ENCODE data around the gene RTN3. TPM values are rescaled to one million over a fixed set of nuclear protein-coding genes. Genes with fewer than 3 reads are reported as not detected.

RTN3 gene
- total and polyA plus RNA-seq, 9 of the 15 experiments (the other 6 are each of a cell fraction or from before 2014, with no cell fraction given), result 41.6 to 169 (median 93.5) TPM

DNA sequence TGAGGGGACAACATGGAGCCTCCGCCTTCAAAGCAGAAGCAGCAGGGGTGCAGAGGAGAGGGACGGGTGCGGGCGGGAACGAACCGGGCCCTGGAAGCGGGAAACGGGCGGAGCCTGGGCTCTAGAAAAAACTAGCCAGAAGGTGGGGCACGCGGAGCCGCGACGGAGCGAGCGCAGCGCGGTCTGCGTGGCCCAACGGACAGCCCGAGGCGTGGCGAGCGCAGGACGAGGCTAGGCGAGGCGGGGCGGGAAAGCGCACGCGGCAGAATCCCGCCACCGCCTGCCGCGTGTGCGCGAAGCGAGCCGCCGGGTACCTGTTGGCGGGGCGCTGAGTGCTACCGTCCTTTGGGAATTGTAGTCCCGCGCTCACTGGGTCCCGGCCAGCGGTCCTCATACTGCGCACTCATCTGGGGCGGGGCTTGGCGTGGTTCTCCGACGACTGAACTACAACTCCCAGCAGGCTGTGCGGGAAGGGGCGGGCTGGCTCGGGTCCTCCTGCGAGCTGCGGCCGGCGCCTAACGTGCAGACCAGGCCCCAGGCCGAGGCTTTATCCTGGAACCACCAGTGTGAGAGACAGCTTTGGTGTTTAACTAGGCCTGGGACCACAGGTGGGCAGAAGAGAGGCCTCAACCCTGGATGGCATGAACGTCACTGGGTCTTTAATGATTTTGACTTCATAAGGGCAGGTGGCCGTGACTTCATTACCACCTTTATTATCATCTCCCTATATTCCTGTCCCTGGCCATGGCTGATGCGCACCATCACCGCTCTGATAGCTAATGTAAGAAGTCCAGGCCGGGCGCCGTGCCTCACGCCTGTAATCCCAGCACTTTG lies 9.8 kb upstream of the RTN3 start, which contains the start of gene ATL3 (continued):
- TF ChIP-seq, protein P1, sequence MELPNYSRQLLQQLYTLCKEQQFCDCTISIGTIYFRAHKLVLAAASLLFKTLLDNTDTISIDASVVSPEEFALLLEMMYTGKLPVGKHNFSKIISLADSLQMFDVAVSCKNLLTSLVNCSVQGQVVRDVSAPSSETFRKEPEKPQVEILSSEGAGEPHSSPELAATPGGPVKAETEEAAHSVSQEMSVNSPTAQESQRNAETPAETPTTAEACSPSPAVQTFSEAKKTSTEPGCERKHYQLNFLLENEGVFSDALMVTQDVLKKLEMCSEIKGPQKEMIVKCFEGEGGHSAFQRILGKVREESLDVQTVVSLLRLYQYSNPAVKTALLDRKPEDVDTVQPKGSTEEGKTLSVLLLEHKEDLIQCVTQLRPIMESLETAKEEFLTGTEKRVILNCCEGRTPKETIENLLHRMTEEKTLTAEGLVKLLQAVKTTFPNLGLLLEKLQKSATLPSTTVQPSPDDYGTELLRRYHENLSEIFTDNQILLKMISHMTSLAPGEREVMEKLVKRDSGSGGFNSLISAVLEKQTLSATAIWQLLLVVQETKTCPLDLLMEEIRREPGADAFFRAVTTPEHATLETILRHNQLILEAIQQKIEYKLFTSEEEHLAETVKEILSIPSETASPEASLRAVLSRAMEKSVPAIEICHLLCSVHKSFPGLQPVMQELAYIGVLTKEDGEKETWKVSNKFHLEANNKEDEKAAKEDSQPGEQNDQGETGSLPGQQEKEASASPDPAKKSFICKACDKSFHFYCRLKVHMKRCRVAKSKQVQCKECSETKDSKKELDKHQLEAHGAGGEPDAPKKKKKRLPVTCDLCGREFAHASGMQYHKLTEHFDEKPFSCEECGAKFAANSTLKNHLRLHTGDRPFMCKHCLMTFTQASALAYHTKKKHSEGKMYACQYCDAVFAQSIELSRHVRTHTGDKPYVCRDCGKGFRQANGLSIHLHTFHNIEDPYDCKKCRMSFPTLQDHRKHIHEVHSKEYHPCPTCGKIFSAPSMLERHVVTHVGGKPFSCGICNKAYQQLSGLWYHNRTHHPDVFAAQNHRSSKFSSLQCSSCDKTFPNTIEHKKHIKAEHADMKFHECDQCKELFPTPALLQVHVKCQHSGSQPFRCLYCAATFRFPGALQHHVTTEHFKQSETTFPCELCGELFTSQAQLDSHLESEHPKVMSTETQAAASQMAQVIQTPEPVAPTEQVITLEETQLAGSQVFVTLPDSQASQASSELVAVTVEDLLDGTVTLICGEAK (IDR thresholded peaks at IDR 0.05), result peak; percentile 25; the same call in 1 of the 2 replicates
- TF ChIP-seq, protein P1 (CRISPR knock-in tag; IDR thresholded peaks at IDR 0.05), result peak; percentile 93
- TF ChIP-seq CREB1 (IDR thresholded peaks at IDR 0.05), result peak; percentile 62
- peak; percentile 93 for TF ChIP-seq CREB1 (CRISPR knock-in tag; IDR thresholded peaks at IDR 0.05)
- no peak for TF ChIP-seq ELF1 (tag; IDR thresholded peaks at IDR 0.05)
- TF ChIP-seq, protein P2, sequence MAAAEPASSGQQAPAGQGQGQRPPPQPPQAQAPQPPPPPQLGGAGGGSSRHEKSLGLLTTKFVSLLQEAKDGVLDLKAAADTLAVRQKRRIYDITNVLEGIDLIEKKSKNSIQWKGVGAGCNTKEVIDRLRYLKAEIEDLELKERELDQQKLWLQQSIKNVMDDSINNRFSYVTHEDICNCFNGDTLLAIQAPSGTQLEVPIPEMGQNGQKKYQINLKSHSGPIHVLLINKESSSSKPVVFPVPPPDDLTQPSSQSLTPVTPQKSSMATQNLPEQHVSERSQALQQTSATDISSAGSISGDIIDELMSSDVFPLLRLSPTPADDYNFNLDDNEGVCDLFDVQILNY (CRISPR knock-in tag; IDR thresholded peaks at IDR 0.05), result peak; percentile 100
- TF ChIP-seq NCOA2 (IDR thresholded peaks at IDR 0.05; ENCODE audit: partially characterized antibody in 2 of 2), result no peak
- no peak for TF ChIP-seq HNRNPK (IDR thresholded peaks at IDR 0.05; ENCODE audit: low read depth, low read length, poor library complexity, severe bottlenecking)
- TF ChIP-seq, protein P3, sequence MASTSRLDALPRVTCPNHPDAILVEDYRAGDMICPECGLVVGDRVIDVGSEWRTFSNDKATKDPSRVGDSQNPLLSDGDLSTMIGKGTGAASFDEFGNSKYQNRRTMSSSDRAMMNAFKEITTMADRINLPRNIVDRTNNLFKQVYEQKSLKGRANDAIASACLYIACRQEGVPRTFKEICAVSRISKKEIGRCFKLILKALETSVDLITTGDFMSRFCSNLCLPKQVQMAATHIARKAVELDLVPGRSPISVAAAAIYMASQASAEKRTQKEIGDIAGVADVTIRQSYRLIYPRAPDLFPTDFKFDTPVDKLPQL (IDR thresholded peaks at IDR 0.05; ENCODE audit: extremely low read depth, insufficient read length), result no peak
- TF ChIP-seq, protein P4, sequence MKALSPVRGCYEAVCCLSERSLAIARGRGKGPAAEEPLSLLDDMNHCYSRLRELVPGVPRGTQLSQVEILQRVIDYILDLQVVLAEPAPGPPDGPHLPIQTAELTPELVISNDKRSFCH (CRISPR knock-in tag; IDR thresholded peaks at IDR 0.05), result no peak
- TF ChIP-seq, protein P4 (tag; IDR thresholded peaks at IDR 0.05), result peak; percentile 73; the same call in 1 of the 2 replicates
- peak; percentile 82 for TF ChIP-seq HDAC8 (tag; IDR thresholded peaks at IDR 0.05)
- TF ChIP-seq RBM15 (IDR thresholded peaks at IDR 0.05; ENCODE audit: insufficient read depth, low read length), result no peak
- peak; percentile 76; the same call in 1 of the 2 replicates for TF ChIP-seq TOE1 (IDR thresholded peaks at IDR 0.05; ENCODE audit: borderline replicate concordance)
- peak; percentile 100 for TF ChIP-seq TOE1 (CRISPR knock-in tag; IDR thresholded peaks at IDR 0.05; ENCODE audit: borderline replicate concordance, low read depth)

Data from K562 (cell line).